HG03520 (cell line): ENCODE measurements around the gene APBA1.

ENCODE experiments used
- ATAC-seq: cut with Tn5 transposase; IDR thresholded peaks from one replicate; pipeline ENCODE4 v1.9.1; 2021; ENCODE audit warnings: mild to moderate bottlenecking, moderate library complexity; ENCODE audit not compliant: unreplicated experiment

Gene APBA1

DNA sequence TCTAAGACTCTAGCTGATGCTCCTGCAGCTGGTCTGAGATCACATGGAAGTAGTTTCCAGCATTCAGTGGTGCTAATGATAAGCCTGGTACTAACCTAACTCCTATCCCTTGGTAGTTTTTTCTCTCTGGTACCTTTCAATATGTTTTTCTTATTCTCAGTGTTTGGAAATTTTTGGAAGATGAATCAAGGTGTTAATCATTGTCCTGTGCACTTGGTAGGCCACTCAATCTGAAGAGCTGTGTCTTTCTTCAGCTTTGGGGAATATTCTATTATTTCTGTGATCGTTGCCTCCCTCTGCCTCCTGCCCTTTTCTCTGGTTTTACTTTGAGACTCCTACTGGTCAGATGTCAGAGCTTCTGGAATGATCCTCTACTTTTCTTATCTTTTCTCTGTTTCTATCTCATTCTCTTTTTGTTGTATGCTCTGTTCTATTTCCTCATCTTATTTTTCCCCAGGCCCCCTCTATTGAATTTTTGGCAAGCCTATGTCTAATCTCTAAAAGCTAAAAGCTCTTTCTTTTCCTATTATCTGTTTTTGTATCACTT is 136.8 kb downstream of the APBA1 start:
- ATAC-seq, result no peak

GRCh38 chr9:69532396-69532795 is 139.8 kb downstream of the APBA1 start:
- no peak for ATAC-seq

GRCh38 chr9:69527454-69527853 is 144.7 kb downstream of the APBA1 start:
- no peak for ATAC-seq

DNA sequence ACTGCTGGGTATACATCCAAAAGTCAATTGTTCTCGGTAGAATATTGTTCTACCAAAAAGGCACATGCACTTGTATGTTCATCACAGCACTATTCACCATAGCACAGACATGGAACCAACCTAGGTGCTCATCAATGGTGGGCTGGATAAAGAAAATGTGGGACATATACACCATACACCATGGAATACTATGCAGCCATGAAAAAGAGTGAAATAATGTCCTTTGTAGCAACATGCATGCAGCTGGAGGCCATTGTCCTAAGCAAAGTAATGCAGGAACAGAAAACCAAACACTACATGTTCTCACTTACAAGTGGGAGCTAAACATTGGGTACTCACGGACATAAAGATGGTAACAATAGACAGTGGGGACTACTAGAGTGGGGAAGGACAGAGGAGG is 145.5 kb downstream of the APBA1 start:
- ATAC-seq, result no peak

DNA sequence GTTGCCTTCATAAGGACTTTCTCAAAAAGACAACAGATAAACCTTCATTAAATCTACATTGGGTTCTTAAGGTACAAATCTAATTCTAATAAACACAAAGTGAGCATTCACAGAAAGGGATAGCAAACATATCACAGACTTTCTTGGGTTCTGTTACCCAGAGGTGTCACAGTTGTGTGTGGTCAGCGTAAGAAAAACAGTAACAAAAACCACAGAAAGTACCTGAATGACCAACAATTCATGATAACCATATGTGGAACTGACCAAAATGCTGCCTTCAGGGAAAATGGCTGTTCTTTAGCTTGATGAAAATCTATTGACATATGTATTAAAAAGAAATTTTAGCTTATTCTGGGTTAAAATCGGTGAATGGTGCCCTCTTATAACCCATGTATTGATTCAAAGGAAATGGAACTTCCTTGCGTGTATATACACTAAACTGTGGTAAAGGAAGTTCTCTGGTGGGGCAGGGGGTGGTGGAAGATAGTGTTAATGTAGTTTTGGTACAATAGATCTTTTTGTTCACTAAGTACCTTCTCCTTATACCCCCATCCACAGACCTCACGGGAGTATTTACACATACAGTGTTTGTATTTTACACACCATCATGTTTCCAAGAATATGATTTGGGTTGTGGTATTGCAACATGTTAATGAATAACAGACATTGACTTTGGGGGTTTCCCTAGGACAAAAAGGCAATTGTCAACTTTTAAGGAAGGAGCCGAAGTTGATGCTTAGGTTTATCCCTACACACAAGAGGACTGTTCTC is 152.5 kb downstream of the APBA1 start:
- ATAC-seq, result peak; percentile 89

- no peak for ATAC-seq
These were observed 155.5 kb downstream of the APBA1 start for GRCh38 chr9:69516353-69517322.

GRCh38 chr9:69515810-69516209 is 156.4 kb downstream of the APBA1 start:
- ATAC-seq, result no peak

DNA sequence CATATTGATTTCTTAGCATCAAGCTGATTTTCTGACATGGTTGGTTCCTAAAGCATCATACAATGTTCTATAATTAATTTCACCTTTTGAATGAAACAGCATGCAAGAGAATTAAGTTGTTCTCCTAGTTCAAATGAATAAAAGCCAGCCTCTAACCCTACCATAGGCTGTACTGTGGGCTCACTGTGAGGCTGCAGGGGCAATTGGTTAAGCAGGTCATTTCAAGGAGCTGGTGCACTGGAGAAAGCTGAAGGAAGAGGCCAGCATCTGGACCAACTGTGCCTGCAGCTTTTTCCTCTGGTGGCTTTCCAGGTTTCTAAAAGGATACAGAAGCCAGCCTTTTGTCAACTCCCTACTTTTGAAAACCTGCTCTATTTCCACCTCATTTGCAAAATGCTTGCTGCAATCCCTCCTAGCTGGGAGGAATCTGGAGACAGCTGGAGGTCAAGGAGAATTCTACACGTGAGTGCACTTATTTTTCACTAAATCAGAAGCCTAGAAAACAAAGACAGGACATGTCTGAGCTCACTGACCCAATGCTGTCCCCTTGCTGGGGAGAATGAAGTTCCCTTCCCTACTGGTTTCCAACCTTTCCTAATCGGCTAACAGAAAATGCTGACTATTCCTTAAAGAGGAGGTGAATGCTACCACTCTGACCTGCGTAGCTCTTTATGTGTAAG is 158.9 kb downstream of the APBA1 start:
- no peak for ATAC-seq

- ATAC-seq, result no peak
These were observed 168.1 kb downstream of the APBA1 start for GRCh38 chr9:69504058-69504457.

- ATAC-seq, result no peak
These were observed 169.4 kb downstream of the APBA1 start for GRCh38 chr9:69502671-69503301.

- no peak for ATAC-seq
These were observed 171.3 kb downstream of the APBA1 start for GRCh38 chr9:69500896-69501295.

DNA sequence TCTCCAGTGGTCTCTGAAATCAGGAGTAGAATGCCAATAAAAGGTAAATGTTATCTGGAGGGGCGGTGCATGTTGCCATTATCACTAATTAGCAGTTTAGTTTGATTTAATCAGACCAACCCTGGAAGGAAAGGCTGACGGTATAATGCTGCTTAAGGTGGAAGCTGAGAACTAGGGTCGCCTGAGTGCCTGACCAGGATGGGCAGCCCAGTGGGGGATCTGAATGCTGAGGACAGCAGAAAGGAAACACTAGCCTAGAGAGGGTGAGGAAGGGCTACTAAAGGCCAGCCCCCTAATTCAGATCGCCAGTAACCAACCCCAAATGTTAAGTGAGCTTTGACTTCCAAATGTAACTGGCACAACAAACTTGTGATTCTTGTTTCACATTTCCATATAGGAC is 172.2 kb downstream of the APBA1 start:
- ATAC-seq, result no peak

GRCh38 chr9:69499407-69499806 is 172.8 kb downstream of the APBA1 start:
- no peak for ATAC-seq

GRCh38 chr9:69498470-69498869 is 173.7 kb downstream of the APBA1 start:
- no peak for ATAC-seq

- no peak for ATAC-seq
These were observed 174.4 kb downstream of the APBA1 start for GRCh38 chr9:69497816-69498215.

GRCh38 chr9:69496846-69497450 is 175.2 kb downstream of the APBA1 start:
- ATAC-seq, result no peak

GRCh38 chr9:69495296-69495695 is 176.9 kb downstream of the APBA1 start:
- no peak for ATAC-seq

- no peak for ATAC-seq
These were observed 177.4 kb downstream of the APBA1 start for GRCh38 chr9:69494763-69495162.

- no peak for ATAC-seq
These were observed 178.0 kb downstream of the APBA1 start for GRCh38 chr9:69494208-69494607.

- ATAC-seq, result no peak
These were observed 185.7 kb downstream of the APBA1 start for GRCh38 chr9:69486498-69486897.
